Stimulated activated CD4-positive, alpha-beta T cell treated with anti-CD3 and anti-CD28 coated beads, Interleukin-15, amount 100 ng/mL, for 1 hour (primary cell): Measurements from ENCODE around the gene STX10.

Experiments used
- DNase-seq, 2 donors: peaks; one replicate each; pipeline ENCODE4 v3.0.0-alpha.2; 2020; ENCODE audit warnings: low read depth in 1 of 2, low spot score in 1 of 2

STX10 gene

GRCh38 chr19:13121551-13122274 lies 28.5 kb downstream of the STX10 start:
- DNase-seq: no peak

DNA sequence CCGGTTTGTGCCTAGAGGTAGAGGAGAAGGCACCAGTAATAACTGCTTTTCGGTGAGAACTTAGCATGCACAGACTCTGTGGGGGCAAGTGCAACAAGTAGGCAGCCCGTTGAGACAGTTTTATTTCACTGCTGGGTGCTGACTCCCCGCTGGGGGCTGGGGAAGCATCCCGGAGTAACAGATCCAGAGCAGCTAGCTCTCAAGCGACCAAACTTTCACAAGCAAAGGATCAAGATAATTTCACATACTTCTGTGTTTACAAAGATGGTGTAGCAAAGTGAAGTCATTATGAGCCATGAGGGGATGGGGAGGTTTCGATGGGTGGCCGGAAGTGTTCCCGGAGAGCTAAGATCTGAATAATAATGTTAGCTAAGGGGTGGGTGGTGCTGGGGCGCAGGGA lies 29.4 kb downstream of the STX10 start:
- no peak for DNase-seq

DNA sequence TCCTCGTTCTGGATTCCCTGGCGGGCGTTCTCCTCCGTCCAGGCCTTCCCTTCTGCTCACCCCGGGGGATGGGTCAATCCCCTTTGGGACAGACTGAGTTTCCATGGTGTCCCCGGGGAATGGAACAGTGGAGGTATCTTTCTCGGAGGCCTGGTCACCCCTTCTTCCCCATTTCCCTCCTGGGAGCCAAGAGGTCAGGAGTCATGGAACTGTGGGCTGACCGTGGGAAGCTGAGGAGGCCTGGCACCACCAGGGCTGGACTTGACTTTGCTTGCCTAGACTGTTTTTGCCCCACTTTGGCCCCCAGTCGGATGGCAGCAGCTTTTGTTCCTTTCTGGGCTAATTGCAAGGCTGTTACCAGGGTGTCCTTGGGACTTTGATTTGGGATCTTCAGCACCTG lies 30.1 kb downstream of the STX10 start:
- no peak for DNase-seq

- DNase-seq: no peak
Measured at GRCh38 chr19:13119627-13120026, 30.5 kb downstream of the STX10 start.

DNA sequence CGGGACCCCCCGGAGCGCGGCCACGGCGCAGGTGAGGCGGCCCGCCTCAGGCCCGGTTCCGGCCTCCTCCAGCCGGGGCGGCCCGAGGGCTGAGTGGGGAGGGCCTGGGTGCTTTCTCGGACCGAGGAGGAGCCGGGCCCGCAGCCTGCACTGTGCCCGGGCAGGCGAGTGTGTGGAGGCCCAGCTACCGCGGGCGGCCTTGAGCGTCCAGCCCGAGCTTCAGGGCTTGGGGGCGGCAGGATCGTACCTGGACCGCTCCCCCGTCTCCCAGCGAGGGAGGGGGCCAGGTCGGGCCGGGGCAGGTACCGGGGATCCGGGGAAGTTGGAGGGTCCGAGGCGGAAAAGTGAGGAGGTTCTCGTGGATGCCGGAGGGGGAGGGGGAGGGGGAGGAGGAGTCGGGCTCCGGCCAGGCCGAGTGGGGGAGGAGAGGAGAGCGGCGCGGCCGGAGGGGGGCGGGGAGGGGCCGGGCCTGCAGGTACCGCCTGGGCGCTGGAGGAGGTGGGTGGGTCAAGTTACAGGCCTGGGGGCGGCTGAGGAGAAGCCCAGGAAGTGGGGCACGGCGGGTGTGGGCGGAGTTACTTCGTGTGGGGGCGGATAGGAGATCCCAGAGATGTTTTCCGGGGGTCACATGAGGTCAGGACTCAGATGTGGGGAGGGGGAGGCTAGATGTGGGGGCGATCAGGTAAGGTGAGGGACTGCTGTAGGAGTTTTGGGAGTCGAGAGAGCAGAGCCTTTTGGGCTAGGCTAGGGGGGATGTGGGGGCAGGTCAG lies 31.6 kb downstream of the STX10 start:
- no peak for DNase-seq

DNA sequence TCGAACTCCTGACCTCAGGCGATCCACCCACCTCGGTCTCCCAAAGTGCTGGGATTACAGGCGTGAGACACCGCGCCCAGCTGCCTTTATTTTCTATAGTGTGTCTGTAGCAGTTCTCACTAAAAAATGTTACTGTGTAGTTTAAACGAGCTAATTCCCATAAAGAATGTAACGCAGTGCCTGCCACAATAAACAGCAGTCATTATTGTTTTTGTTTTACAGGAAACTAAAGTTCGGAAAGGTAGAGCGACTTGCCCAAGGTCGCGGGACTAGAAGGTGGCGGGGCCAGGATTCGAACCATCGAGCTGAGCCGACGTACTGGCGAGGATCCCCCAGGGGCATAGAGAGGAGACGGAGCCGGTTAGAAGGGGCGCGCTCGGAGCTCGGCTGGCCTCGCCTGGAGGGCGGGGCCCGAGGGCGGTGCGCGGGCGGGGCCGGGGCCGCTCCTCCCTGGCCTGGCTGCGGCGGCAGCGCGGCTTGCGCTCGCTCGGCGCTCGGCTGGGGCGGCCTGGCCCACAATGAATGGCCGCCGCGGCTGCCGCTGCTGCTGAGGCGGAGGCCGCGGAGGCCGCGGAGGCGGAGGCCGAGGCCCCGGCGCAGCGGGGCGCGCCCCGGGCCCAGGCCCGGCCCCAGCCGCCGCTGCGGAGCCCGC lies 32.3 kb downstream of the STX10 start, which contains the start of gene NACC1:
Gene NACC1, plus strand, starts transcription at position 493 of the 652 bp plus-strand sequence. CDS start 16,944 bp downstream, outside the sequence.
- DNase-seq: peak; percentile 78 to 92

- DNase-seq: no peak
Measured at GRCh38 chr19:13117176-13117771, 32.9 kb downstream of the STX10 start.

DNA sequence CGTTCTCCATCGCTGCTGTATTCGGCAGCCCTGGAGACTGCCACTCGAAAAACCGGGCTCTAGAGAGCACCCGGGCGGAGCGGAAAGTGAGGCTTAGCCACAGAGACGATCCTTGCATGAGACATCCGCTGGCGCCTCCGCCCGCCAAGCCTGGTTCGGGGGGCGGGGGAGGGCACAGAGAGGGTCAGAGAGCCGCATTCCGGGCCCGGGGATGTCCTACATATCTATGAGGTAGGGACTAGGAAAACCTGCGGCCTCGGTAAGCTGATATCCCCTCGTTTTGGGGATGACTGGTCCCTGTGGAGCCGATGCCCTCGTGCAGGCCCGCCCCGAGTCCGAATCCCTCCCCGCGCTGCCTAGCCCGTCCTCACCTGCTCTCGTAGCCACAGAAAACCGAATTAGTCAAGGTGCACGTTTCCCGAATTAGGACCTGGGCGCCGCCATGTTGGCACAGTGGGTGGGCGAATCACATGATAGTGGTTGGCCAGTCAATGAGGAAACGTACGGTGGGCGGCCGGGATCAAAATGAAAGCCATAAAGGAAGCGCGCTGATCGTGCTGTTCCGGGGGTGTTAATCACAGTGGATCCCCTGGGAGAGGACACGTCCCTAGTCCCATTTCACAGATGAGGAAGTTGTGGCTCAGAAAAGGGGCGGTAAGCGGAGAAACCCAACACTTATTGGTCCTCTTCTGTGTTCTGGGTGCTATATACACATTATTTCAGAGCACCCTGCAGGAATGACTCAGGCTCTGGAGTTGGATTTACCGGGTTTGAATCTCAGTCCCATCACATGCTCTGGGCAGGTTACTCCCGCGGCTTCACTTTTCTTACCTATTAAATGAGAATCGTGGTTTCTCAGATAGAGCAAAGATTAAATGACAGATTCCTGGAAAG lies 33.6 kb downstream of the STX10 start, which contains the start of gene TRMT1:
Gene TRMT1, minus strand, starts transcription at position 459 of the 894 bp plus-strand sequence. Its CDS starts 341 bp downstream, at position 118.
- peak; percentile 66 to 83 for DNase-seq

DNA sequence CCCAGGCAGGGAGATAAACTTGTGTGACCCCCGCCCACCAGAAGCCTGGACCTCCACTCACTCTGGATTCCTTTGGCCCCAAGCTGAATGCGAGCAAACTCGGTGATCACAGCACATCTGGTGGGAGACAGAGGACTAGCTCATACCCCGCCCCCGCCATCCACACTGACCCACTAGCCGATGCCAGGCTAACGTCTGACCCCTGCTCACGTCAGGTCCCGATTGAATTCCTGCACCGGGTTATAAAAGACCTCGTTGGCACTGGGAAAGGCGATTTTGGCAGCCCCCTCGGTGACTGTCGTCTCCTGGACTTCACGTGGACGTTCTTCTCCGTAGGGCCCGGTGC lies 34.3 kb downstream of the STX10 start:
- no peak for DNase-seq

GRCh38 chr19:13112555-13112954 lies 37.6 kb downstream of the STX10 start:
- DNase-seq: no peak

DNA sequence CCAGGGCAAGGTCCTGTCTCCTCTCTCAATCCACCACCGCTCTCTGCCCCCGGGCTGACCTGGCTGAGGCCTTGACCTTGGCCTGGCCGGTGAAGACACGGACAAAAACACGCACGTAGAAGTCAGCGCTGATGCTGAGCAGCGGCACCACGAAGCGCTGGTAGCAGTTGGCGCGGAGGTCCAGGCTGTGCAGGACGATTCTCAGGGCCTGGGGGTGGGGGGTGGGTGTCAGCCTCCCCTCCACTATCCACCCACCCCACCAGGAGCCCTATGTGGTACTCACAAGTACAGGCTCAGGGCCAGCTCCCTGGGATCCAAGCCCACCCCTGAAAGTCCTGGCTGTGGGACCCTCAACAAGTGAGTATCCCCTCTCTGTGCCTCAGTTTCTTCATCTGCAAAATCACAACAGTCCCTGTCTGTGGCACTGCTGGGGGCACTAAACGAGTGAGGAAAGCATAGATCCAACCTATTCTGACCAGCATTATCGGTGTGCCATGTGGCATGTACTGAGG lies 40.0 kb downstream of the STX10 start:
- no peak for DNase-seq

GRCh38 chr19:13109361-13110098 lies 40.6 kb downstream of the STX10 start:
- no peak for DNase-seq

DNA sequence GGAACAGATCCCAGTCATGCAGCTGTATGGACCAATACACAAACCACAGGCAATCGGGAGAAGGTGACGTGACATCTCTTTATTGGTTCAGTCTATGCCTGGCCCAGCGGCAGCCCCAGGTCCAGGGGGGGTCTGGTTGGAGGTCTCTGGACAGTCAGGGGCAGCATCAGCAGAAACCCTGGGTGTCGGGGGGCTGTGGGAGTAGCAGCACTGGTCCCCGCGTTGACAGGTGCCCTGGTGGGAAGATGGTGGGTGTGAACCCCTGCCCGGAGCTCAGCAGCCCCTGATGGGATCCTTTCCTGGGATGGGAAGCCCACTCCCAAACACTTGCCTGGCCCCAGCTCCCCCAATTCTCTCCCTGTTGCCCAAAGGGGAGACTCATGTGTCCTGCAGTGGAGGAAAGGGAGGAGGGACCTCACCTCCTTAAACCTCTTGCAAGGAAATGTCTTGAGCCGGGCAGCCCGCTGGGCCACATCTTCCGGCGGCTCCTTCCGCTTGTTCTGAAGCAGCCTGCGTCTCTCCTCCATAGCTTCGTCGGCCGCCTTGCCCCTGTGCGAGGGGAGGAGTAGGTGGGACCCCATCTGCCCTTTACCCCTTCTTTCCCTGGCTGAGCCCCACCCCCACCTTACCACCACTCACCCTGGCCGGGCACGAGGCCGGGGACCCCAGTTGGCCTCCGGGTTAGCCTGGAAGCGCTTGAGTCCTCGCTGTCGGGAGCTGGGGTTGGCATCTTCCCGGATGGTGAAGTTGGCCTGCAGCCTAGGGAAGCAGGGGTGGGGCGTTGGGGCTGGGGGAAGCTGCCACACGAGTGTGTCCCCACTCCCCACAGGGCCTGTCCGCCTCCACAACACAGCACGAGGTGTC lies 45.1 kb downstream of the STX10 start:
- DNase-seq: no peak

DNA sequence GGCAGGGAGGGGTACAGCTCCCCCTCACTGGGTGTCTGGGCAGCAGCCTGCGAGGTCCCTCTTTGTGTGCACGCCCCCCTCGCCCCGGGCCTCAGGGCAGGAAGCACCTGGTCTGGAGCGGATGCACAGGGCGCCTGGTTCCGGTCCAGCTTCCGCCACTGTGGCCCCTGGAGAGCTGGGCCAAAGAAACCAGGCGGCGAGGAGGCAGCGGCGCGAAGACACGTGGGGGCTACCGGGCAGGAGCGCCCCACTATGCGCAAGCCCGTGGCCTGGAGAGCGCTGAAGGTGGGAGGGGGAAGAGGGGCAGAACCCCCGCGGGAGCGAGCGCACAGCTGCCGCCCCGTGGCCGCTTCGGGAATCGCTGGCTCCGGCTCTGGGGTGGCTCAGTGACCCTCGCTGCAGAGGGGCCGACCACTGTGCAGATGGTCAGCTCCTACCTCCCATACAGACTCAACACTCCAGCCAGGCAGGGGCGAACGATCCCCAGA lies 45.8 kb downstream of the STX10 start:
- DNase-seq: peak; percentile 43 to 60

DNA sequence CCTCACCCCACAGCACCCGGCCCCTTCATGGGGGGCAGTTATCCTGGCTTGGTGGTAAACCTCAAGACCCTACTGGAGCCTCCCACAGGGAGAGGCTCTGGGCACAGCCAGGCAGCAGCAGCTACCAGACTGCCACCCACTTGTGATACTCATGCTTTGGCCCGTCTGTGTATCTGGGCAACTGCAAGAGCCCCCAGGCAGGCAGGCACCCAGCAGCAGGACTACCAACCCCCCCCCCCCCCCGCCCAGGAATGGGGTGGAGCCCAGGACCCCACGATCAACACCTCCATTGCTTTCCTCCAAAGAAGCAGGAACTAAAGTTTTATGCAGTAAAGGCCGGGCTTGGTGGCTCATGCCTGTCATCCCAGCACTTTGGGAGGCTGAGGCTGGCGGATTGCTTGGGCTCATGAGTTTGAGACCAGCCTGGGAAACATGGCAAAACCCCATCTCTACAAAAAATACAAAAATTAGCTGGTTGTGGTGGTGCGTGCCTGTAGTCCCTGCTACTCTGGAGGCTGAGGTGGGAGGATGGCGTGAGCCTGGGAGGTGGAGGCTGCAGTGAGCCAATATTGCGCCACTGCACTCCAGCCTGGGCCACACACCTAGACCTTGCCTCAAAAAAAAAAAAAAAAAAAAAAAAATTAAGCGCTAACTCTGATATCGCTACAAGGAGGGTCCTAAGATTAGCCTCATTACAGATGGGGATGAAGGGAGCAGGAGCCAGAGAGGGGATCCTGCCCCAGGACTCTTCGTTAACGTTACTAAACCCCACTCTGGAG lies 46.4 kb downstream of the STX10 start:
- no peak for DNase-seq

DNA sequence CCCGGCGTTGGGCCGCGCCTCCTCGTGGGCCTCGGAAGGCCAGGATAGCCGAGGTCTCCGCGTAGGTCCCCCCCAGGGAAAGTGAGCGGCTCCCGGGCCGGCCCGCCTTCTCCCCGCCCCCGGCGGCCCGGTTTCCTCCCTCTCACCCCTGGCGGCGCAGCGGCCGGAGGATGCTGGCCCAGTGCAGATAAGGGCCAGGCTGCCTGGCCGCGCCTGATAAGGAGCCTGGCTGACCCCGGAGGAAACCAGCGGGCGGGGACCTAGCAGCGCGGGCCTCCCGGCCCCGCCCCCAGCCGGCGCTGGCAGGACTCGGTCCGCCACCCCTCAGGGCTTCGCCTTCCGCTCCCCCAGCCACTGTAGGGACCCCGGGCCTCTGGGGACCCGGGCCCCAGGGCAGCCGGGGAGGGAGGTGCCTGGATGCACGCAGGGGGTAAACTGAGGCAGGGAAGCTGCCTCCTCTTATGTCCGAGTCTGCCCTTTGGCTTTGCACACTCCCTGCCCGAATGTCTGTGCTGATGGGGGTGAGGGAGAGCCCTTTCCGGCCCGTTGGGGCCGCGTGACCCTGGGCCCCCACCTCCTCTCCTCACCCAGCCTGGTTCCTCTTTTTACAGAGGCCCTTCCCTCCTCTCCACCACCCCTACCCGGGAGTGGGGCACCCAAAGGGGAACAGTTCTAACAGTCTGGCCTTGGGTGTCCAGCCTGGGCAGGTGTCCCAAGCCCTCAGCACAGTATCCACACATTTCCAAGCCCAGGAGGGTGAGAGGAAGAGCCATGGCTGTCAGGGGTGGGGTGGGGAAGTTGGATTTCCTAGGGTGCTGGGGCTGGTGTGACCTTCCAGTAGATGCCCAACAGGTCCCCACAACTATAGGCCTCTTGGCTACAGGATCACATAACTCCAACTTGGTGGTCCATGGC lies 47.3 kb downstream of the STX10 start, which contains the start of gene LYL1:
Gene LYL1, minus strand, starts transcription at position 193 of the 915 bp plus-strand sequence. CDS start 1,687 bp downstream, outside the sequence.
- DNase-seq: no peak

- no peak for DNase-seq
Measured at GRCh38 chr19:13102416-13102665, 47.8 kb downstream of the STX10 start.
